ENCODE measurements around the gene CCDC188. TPM values are rescaled to one million over a fixed set of nuclear protein-coding genes. Genes with fewer than 3 reads are reported as not detected.

CCDC188 gene
- total RNA-seq, 1 experiment from 2014 or later, result not detected

Other genes with a start within 250 kb of the CCDC188 start
- 1.4 and 1.7 TPM in 2 replicates for gene COMT, start 209.3 kb downstream of the CCDC188 start, total RNA-seq (2014; rRNA removed; shearing (Covaris generic))
- 3.3 and 5.0 TPM in 2 replicates for gene TXNRD2, start 209.2 kb downstream of the CCDC188 start, total RNA-seq (2014; rRNA removed; shearing (Covaris generic))
- 35.8 and 40.8 TPM in 2 replicates for gene ARVCF, start 134.2 kb downstream of the CCDC188 start, total RNA-seq (2014; rRNA removed; shearing (Covaris generic))
- 11.3 and 15.7 TPM in 2 replicates for gene TANGO2, start 129.9 kb downstream of the CCDC188 start, total RNA-seq (2014; rRNA removed; shearing (Covaris generic))
- gene DGCR8, start 70.8 kb downstream of the CCDC188 start, total RNA-seq (2014; rRNA removed; shearing (Covaris generic)), result 23.0 and 37.3 TPM in 2 replicates
- gene RANBP1, start 35.0 kb downstream of the CCDC188 start, total RNA-seq (2014; rRNA removed; shearing (Covaris generic)), result 564 and 664 TPM in 2 replicates
- gene TRMT2A, start 33.8 kb downstream of the CCDC188 start, total RNA-seq (2014; rRNA removed; shearing (Covaris generic)), result 78.5 and 88.6 TPM in 2 replicates
- 15.6 and 16.6 TPM in 2 replicates for gene ZDHHC8, start 19.3 kb downstream of the CCDC188 start, total RNA-seq (2014; rRNA removed; shearing (Covaris generic))
- gene RTN4R, start 117.3 kb upstream of the CCDC188 start, total RNA-seq (2014; rRNA removed; shearing (Covaris generic)), result 28.3 and 30.4 TPM in 2 replicates
- 78.3 and 115 TPM in 2 replicates for gene DGCR6L, start 169.0 kb upstream of the CCDC188 start, total RNA-seq (2014; rRNA removed; shearing (Covaris generic))
- gene ZNF74, start 243.1 kb upstream of the CCDC188 start, total RNA-seq (2014; rRNA removed; shearing (Covaris generic)), result 67.5 and 69.6 TPM in 2 replicates